Fibroblast of skin of right biceps (primary cell): ENCODE results near the gene GABRD.

Source experiments
- DNase-seq: peaks from one replicate; pipeline ENCODE4 v3.0.0-alpha.2; 2013

GABRD gene

DNA sequence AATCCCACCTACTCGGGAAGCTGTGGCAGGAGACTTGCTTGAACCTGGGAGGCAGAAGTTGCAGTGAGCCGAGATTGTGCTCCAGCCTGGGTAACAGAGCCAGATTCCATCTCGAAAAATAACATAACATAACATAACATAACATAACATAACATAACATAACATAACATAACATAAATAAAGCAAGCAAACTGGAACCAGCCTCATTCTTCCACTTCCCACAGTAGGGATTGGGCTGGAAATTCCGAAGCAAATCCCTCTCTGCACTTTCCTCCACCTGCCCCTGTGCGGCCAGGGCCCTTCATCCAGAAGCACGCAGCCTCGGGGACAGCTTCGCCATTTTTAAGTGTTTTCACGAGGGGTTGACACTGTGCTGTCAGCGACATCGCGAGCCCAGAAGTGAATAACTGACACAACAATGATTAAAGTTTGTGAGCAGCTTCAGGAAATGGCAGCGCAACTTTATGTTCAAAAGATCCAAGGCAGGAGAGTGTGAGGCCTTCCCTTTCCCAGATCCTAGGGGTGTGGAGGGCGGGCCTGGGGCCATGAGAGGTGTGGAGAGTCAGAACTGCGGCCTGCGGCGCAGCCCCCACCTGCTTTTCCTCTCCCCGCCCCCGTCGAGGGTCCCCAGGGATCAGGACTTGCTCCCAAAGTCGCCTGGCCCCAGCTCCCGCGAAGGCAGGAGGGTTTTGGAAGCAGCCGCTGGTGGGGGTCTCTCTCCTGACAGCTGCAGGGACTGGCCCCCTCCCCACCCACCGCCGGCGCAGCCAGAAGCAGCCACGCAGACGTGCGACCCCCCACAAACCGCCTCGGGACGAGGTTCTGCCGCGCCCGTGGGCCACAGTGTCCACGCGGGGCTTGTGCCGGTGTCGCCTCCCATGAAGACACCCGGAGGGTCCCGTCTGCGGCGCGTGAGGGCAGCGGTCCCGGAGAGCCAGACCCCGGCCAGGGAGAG, 651 bp upstream of the GABRD start:
- no peak for DNase-seq

GRCh38 chr1:2019571-2020309, 595 bp downstream of the GABRD start:
- DNase-seq = no peak

DNA sequence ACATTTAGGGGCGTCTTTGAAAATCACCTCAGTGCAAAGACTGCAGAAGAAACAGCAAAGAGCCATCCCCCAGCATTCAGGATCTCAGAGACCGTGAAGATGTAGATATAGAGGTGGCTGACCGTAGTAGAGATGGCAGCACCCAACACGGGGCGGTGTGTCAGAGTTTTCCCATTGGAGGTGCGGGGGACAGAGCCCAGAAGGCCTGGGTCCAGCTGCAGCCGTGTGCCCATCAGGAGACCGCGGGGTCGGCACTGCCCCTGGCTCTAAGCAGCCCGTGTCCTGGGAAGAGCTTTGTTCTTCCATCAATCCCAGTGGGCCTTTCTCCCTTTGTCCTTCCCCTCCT, 1.1 kb downstream of the GABRD start:
- no peak for DNase-seq

GRCh38 chr1:2021550-2021949, 2.4 kb downstream of the GABRD start:
- no peak for DNase-seq

DNA sequence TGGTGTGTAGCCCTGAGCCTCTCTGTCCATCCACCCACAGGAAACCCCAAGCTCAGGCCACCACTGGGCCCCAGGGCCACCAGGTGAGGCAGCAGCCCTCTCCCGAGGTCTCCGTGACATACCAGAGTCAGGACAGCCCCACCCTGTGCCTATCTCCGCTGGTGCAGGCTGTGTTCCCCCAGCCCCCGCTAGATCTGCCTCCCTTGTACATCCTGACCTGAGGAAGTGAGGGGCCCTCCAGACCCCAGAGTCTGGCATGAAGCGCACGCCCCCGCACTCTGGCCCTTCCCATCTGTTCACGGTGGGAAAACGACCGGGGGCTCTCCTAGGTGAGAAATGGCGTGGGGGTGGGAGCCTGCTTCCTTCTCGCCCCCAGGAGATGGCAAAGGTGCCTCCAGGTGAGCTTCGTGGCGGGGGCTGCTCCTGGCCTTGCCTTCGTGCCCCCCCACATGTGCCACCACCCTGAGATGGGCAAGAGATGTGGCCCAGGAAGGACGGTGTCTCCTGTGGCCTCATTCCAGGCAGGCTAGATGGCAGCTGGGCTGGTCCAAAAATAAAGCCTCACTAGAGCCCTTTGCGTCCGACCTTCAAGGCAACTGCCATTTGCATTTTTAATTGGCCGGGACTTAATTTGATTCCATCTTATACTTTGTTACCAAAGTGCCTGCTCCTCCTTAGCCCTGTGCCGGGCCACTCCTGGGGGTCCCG, 3.1 kb downstream of the GABRD start:
- no peak for DNase-seq

DNA sequence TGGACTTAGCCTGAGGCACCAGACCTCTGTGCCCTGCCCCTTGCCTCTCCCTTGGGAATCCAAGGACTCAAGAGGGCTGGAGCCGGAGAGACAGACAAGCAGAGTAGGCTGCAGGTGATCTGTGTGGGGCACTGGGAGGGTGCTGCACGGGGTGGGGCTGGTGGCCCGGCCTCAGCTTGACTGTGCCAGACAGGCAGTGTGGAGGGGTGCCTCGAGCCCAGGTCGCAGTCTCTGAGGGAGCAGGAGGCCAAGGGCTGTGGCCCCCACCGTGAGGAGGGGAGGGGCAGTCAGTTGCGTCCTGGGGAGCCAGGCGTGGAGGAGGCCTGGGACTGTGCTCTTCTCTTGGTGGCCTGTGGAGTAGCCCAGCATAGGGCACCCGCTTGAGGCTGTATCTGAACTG, 4.0 kb downstream of the GABRD start:
- no peak for DNase-seq

- DNase-seq = no peak
Measured at GRCh38 chr1:2024451-2024850, 5.3 kb downstream of the GABRD start.

GRCh38 chr1:2024887-2025286, 5.7 kb downstream of the GABRD start:
- no peak for DNase-seq

DNA sequence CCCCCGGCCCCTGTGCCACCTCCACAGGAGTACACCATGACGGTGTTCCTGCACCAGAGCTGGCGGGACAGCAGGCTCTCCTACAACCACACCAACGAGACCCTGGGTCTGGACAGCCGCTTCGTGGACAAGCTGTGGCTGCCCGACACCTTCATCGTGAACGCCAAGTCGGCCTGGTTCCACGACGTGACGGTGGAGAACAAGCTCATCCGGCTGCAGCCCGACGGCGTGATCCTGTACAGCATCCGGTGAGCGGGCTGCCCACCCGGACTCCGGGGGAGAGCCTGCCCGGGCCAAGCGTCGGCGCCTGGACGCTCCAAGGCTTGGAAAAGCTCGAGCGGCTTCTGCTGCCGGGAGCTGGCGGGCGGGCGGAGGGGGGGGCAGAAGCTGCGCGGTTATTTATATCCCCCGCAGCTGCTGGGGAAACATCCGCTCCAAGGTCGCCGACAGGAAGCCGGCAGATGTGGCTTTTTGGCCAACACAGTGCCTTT, 6.4 kb downstream of the GABRD start:
- no peak for DNase-seq

DNA sequence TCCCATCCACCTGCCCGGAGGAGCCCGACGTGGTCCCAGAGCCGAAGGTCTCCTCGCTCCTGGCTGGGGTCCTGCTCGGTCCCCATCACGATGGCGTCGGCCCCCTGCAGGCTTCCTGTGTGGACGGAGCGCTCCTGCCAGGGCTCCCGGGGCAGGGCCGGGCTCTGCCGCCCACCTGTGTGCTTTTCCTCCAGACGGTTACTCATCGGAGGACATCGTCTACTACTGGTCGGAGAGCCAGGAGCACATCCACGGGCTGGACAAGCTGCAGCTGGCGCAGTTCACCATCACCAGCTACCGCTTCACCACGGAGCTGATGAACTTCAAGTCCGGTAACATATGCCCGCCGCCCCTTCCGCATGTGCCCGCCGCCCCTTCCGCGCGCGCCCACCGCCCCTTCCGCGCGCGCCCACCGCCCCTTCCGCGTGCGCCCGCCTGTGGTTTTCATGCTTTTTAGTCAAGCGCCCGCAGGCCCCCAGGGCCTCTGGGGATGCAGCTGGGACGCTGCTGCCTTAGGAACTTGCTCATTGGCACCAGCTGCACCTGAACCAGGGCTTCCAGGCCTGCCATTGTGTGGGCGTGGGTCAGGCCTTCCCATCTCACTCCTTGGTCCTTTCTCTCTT, 8.9 kb downstream of the GABRD start:
- no peak for DNase-seq

- DNase-seq = no peak
Measured at GRCh38 chr1:2028870-2029560, 9.9 kb downstream of the GABRD start.

DNA sequence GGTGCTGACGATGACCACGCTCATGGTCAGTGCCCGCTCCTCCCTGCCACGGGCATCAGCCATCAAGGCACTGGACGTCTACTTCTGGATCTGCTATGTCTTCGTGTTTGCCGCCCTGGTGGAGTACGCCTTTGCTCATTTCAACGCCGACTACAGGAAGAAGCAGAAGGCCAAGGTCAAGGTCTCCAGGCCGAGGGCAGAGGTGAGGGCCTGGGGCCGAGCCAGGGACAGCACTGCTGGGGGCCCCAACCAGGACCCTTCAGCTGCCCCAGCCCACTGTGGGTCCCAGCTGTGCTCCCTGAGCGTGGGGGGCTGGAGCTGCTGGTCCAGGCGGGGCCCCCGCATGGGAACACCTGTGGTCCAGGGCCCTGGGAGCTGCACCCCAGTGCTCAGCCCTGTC, 10.4 kb downstream of the GABRD start:
- no peak for DNase-seq

DNA sequence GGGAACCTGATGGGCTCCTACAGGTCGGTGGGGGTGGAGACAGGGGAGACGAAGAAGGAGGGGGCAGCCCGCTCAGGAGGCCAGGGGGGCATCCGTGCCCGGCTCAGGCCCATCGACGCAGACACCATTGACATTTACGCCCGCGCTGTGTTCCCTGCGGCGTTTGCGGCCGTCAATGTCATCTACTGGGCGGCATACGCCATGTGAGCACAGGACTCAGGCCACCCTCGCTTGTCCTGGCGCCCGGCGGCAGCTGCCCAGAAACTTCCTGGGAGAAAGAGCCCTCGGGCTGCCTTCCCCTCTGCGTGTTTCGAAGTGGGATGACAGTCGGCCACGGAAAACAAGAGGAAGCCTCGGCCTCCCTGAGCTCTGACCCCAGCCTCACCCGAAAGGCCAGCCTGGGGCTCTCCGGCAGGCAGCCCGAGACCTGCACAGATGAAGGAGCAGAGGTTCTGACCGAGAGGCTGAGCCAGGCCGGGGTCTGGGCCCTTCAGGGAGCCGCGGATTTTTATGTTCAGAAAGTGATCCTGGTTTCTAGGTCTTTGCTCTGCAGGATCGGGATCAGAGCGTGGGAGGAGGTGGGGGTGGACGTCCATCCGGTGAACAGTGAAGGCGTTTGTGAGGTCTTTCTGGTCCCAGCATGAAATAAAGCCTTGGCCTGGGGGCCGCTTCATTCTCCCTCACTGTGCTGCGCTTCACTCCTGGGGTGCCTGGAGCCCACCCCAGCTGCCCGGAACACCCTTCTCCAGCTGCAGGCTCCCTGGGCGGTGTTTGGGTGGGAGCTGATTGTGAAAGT, 11.1 kb downstream of the GABRD start:
- DNase-seq = no peak

GRCh38 chr1:2031546-2032540, 12.7 kb downstream of the GABRD start:
- no peak for DNase-seq

- no peak for DNase-seq
Measured at GRCh38 chr1:2032737-2033136, 13.6 kb downstream of the GABRD start.

DNA sequence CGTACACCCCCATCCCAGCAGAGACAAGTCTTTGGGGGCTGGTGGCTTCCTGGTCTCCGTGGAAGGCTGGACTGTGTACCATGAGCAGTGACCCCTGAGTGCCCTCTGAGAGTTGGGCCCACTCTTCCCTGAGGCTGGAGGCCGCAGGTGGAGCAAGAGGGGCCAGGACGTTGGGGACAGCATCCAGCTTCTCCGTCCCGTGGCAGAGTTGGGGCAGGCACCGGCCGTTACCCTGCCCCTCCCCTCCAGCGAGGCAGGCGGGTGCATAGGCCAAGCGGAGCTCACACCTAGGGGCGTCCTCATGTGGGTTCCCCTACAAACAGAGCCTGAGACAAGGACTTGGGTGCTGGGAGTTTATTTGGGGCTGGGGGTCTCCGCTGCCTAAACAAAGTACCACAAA, 14.0 kb downstream of the GABRD start:
- no peak for DNase-seq

- DNase-seq = no peak
Measured at GRCh38 chr1:2036287-2036686, 17.1 kb downstream of the GABRD start.

- no peak for DNase-seq
Measured at GRCh38 chr1:2037314-2037979, 18.3 kb downstream of the GABRD start.

DNA sequence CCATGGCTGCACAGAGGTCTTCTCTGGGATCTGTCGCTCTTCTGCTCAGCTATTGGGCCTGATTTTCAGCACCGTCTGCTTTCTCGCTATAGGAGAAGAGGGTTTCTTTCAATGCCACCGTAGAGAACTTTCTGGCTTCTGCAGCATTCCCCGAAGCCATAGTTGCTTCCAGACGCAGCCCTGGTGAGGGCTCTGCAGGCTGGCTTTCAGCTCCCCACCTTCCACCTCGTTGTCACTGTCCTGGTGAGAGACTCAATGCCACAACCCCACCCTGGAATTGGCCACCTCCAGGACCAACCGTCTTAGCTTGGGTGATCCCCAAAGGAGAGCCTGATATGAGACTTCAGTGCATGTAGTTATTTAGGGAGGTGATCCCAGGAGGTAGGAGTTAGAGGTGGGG, 19.1 kb downstream of the GABRD start:
- no peak for DNase-seq

- DNase-seq = no peak
Measured at GRCh38 chr1:2039251-2039650, 20.1 kb downstream of the GABRD start.
